Loucy (cell line): ENCODE measurements around the gene FABP3.

Source experiments
- H2AFZ ChIP-seq: fragments of 200-600 bp; sonication (generic); 2 replicates; pipeline ENCODE4 v1.6.0; 2016; ENCODE audit warnings: antibody characterized with exemption, mild to moderate bottlenecking, low read length, moderate library complexity
- H3F3A ChIP-seq: fragments of 200-600 bp; 2 replicates; pipeline ENCODE4 v1.6.0; 2016; ENCODE audit warnings: antibody characterized with exemption, low read depth, mild to moderate bottlenecking
- H3K27me3 ChIP-seq: fragments of 200-600 bp; sonication (generic); 2 replicates; pipeline ENCODE4 v1.6.1; 2014; ENCODE audit warnings: low read length, mild to moderate bottlenecking; ENCODE audit not compliant: insufficient read depth, poor library complexity, severe bottlenecking
- H3K36me3 ChIP-seq: fragments of 200-600 bp; sonication (generic); 2 replicates; pipeline ENCODE4 v1.6.1; 2016; ENCODE audit warnings: low read length; ENCODE audit not compliant: insufficient read depth
- H3K4me1 ChIP-seq: fragments of 200-600 bp; sonication (generic); 2 replicates; pipeline ENCODE4 v1.5.1; 2014; ENCODE audit warnings: low read length, mild to moderate bottlenecking; ENCODE audit not compliant: insufficient read depth, poor library complexity, severe bottlenecking
- H3K4me2 ChIP-seq: fragments of 200-600 bp; sonication (generic); 2 replicates; pipeline ENCODE4 v1.6.0; 2014; ENCODE audit warnings: antibody characterized with exemption, low read length, low read depth, mild to moderate bottlenecking; ENCODE audit not compliant: poor library complexity, severe bottlenecking
- H3K4me3 ChIP-seq: fragments of 200-600 bp; sonication (generic); 2 replicates; pipeline ENCODE4 v1.5.1; 2014; ENCODE audit warnings: low read length, mild to moderate bottlenecking, mixed read lengths; ENCODE audit not compliant: poor library complexity, severe bottlenecking
- H3K79me2 ChIP-seq: fragments of 200-600 bp; sonication (generic); 2 replicates; pipeline ENCODE4 v1.6.1; 2014; ENCODE audit warnings: low read length; ENCODE audit not compliant: insufficient read depth
- H3K9ac ChIP-seq: fragments of 200-600 bp; sonication (generic); 2 replicates; pipeline ENCODE4 v1.6.0; 2014; ENCODE audit warnings: mild to moderate bottlenecking, low read depth, low read length, moderate library complexity; ENCODE audit not compliant: poor library complexity, severe bottlenecking
- H3K9me2 ChIP-seq: fragments of 200-600 bp; sonication (generic); replicated peaks from 2 replicates; pipeline ENCODE4 v1.6.1; 2016; ENCODE audit warnings: low read depth, low read length, mixed read lengths
- H3K9me3 ChIP-seq: fragments of 200-600 bp; sonication (generic); 2 replicates; pipeline ENCODE4 v1.6.1; 2014; ENCODE audit warnings: mild to moderate bottlenecking, antibody characterized with exemption, low read length, low read depth; ENCODE audit not compliant: insufficient read depth
- H4K20me1 ChIP-seq: fragments of 200-600 bp; sonication (generic); 2 replicates; pipeline ENCODE4 v1.6.0; 2014; ENCODE audit warnings: antibody characterized with exemption, low read length, mild to moderate bottlenecking; ENCODE audit not compliant: insufficient read depth, poor library complexity, severe bottlenecking
- CTCF ChIP-seq: fragments of 200-600 bp; sonication (generic); conservative IDR thresholded peaks from 2 replicates; pipeline ENCODE4 v1.5.1; 2014; ENCODE audit warnings: mild to moderate bottlenecking, antibody characterized with exemption, low read length
- EZH2phosphoT487 ChIP-seq: fragments of 200-600 bp; IDR thresholded peaks from 2 replicates; pipeline ENCODE4 v1.6.1; 2018; ENCODE audit warnings: antibody characterized with exemption, mild to moderate bottlenecking, moderate library complexity, borderline replicate concordance

The FABP3 gene

GRCh38 chr1:31380181-31380580 is 7.3 kb upstream of the FABP3 start:
- Histone ChIP-seq H3K36me3 (no peaks in the 10 kb centered on the region), H2AFZ (no peak overlapping the region), H3K4me1 (no peaks in the 10 kb centered on the region), H3K4me3 (no peak overlapping the region), H3K4me2 (no peak overlapping the region), H4K20me1 (no peaks in the 10 kb centered on the region), H3K9ac (no peak overlapping the region), H3K9me3 (no peaks in the 10 kb centered on the region), H3K9me2 (no peaks in the 10 kb centered on the region), H3K79me2 (no peaks in the 10 kb centered on the region), H3F3A (no peaks in the 10 kb centered on the region), H3K27me3 (no peaks in the 10 kb centered on the region)
- TF ChIP-seq EZH2phosphoT487 (no peak), CTCF (no peak)

- Histone ChIP-seq H4K20me1 (no peaks in the 10 kb centered on the region), H3K4me1 (no peaks in the 10 kb centered on the region), H2AFZ (no peak overlapping the region), H3K9me3 (no peaks in the 10 kb centered on the region), H3K36me3 (no peaks in the 10 kb centered on the region), H3K9me2 (no peaks in the 10 kb centered on the region), H3K79me2 (no peaks in the 10 kb centered on the region), H3K9ac (no peak overlapping the region), H3K4me2 (no peak overlapping the region), H3F3A (no peaks in the 10 kb centered on the region), H3K4me3 (no peak overlapping the region), H3K27me3 (no peaks in the 10 kb centered on the region)
- TF ChIP-seq CTCF (no peak), EZH2phosphoT487 (no peak)
Observed at GRCh38 chr1:31378001-31378400, 5.1 kb upstream of the FABP3 start.

GRCh38 chr1:31377364-31377863 is 4.5 kb upstream of the FABP3 start:
- no peak for TF ChIP-seq CTCF
- no peak for TF ChIP-seq EZH2phosphoT487
- Histone ChIP-seq H3F3A (no peaks in the 10 kb centered on the region), H3K9me3 (no peaks in the 10 kb centered on the region), H3K4me2 (no peak overlapping the region), H3K9me2 (no peaks in the 10 kb centered on the region), H3K79me2 (no peaks in the 10 kb centered on the region), H2AFZ (no peak overlapping the region), H4K20me1 (no peaks in the 10 kb centered on the region), H3K9ac (no peak overlapping the region), H3K36me3 (no peaks in the 10 kb centered on the region), H3K27me3 (no peaks in the 10 kb centered on the region), H3K4me1 (no peaks in the 10 kb centered on the region), H3K4me3 (no peak overlapping the region)
